Measurements from ENCODE around the gene ADAMTS15.

Gene ADAMTS15

DNA sequence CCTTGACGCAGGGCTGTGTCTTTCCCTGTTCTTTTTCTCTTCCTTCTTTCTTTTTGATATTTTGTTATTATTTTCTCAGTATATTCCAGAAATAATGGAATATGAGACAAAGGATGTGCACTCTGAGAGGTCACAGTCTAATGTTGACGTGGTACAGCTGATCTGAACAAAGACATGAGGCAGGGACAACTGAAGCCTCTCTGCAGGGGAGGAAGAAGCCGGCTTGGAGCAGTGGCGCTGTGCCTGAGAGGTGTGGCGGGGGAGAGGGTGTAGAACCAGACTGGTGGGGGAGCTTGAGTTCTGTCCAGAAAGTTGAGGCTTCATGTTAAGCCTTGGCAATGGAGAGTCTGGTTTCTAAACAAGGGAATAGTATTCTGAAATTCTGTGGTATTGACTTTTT, 34.7 kb downstream of the ADAMTS15 start:
- no peak overlapping the region for H3K4me3 ChIP-seq (ENCODE audit: low read depth, low read length)
- no peak overlapping the region for H3K9ac ChIP-seq
- H2AFZ ChIP-seq: no peak overlapping the region
- TF ChIP-seq, protein P1, sequence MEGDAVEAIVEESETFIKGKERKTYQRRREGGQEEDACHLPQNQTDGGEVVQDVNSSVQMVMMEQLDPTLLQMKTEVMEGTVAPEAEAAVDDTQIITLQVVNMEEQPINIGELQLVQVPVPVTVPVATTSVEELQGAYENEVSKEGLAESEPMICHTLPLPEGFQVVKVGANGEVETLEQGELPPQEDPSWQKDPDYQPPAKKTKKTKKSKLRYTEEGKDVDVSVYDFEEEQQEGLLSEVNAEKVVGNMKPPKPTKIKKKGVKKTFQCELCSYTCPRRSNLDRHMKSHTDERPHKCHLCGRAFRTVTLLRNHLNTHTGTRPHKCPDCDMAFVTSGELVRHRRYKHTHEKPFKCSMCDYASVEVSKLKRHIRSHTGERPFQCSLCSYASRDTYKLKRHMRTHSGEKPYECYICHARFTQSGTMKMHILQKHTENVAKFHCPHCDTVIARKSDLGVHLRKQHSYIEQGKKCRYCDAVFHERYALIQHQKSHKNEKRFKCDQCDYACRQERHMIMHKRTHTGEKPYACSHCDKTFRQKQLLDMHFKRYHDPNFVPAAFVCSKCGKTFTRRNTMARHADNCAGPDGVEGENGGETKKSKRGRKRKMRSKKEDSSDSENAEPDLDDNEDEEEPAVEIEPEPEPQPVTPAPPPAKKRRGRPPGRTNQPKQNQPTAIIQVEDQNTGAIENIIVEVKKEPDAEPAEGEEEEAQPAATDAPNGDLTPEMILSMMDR (IDR thresholded peaks at IDR 0.05): no peak
- H3K79me2 ChIP-seq: no peaks in the 10 kb centered on the region
- H3K4me2 ChIP-seq (ENCODE audit: low read length): no peak overlapping the region
- no peaks in the 10 kb centered on the region for H3K27me3 ChIP-seq (ENCODE audit: control insufficient read depth, insufficient read depth, low read length)
- H3K9me3 ChIP-seq (ENCODE audit: control insufficient read depth, low read length): no peaks in the 10 kb centered on the region
- H3K36me3 ChIP-seq (ENCODE audit: control insufficient read depth, insufficient read depth, low read length): no peaks in the 10 kb centered on the region
- peaks cover 2% of the 10 kb centered on the region for H3K4me1 ChIP-seq
- no peak overlapping the region for H3K27ac ChIP-seq

DNA sequence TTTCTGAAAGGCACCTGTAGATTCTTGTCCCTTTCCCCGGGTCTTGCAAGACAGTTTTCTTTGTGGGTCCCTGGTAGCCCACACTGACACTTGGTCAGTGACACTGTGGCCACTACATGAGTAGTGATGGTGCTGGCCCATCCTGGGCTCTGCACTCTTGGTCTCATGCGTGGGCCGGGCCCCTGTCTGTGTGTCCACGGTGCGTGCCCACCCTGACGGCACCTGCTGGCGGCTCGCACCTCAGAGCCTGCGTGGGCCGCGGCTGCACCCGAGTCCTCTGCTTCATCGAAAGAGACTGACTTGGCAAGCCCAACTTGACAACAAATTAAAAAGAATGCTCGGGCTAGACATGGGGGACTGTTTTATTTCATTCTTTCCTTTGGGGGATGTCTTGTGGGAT, 37.5 kb downstream of the ADAMTS15 start:
- H3K36me3 ChIP-seq (ENCODE audit: control insufficient read depth, insufficient read depth, low read length): no peaks in the 10 kb centered on the region
- H3K4me1 ChIP-seq: no peaks in the 10 kb centered on the region

DNA sequence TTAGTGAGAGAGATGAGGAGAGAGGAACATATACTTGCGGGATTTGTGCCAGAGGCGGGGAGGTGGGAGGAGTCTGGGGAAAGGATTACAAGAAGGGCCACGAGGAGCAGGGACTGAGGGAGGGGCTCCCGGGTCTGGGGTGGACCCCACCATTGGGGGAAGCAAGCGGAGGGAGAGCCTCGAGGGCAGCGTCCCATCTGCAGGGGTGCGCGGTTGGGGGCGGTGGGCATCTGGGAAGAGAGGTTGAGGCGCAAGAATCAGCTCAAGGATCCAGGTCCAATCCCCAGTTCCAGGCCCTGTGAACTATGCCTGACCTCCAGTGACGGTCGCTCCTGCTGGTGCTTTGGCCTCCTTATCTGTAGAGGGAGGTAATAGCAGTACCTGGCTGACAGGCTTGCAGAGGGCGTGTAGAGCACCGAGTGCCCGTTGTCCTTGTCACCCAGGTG, 38.0 kb downstream of the ADAMTS15 start:
- no peak overlapping the region for H3K27ac ChIP-seq
- H3K9ac ChIP-seq: no peak overlapping the region
- no peaks in the 10 kb centered on the region for H3K27me3 ChIP-seq (ENCODE audit: control insufficient read depth, insufficient read depth, low read length)
- no peak overlapping the region for H3K4me3 ChIP-seq (ENCODE audit: low read depth, low read length)
- no peaks in the 10 kb centered on the region for H3K36me3 ChIP-seq (ENCODE audit: control insufficient read depth, insufficient read depth, low read length)
- no peaks in the 10 kb centered on the region for H3K4me1 ChIP-seq
- no peak overlapping the region for H3K4me2 ChIP-seq (ENCODE audit: low read length)
- H3K79me2 ChIP-seq: no peaks in the 10 kb centered on the region
- no peak overlapping the region for H2AFZ ChIP-seq
- TF ChIP-seq, protein P1 (IDR thresholded peaks at IDR 0.05): no peak
- H3K9me3 ChIP-seq (ENCODE audit: control insufficient read depth, low read length): no peaks in the 10 kb centered on the region

More for the DNA sequence above, 37.5 kb downstream of the ADAMTS15 start:
- Histone ChIP-seq H3K9me3 (ENCODE audit: control insufficient read depth, low read length) (no peaks in the 10 kb centered on the region), H3K4me2 (ENCODE audit: low read length) (no peak overlapping the region), H3K4me3 (ENCODE audit: low read depth, low read length) (no peak overlapping the region), H3K79me2 (no peaks in the 10 kb centered on the region), H2AFZ (no peak overlapping the region), H3K27me3 (ENCODE audit: control insufficient read depth, insufficient read depth, low read length) (no peaks in the 10 kb centered on the region), H3K9ac (no peak overlapping the region), H3K27ac (no peak overlapping the region)
- TF ChIP-seq, protein P1 (IDR thresholded peaks at IDR 0.05): no peak

DNA sequence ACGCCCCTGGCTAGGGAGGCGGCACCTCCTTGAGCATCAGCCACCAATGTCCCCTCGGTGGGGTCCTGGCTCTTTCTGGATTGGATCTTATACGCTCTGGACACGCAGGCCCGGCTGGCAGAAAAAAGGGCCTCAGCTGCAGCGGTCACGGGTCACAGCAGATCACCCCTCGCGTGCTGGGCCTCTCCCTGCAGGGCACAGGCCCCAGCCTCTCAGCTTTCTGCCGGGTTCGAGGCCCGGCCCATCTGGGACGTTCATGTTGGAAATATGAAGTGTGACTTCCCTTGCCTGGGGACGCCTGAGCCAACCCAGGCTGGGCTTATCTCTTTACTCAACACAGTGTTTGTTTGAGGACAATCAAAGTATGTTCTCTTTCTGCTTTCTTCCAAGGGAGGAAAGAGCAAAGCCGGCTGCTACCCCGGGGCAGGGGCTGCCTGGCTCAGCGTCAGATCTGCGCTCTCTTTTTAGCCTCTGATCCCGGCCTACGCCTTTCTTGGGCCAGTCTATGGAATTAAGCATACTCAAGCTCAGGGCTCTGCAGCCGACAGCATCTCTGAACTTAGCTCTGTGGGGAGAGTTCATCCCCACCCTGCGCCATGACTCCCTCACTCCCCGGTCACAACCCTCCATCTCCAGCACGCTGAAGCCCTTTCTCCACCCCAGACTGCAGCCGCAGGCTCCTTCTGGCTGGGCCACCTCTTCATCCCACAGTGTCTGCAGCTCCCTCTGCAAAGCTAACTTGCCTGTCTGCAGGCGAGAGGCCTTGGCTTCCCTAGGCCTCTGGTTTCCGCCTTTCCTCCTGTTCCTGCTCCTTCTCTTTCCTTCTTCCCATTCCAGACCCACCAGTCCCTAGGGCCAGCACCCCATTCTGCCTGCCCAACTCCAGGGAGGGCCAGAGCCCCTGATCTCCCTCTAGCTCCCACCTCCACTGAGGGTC, 38.8 kb downstream of the ADAMTS15 start:
- Histone ChIP-seq H3K36me3 (ENCODE audit: control insufficient read depth, insufficient read depth, low read length) (no peaks in the 10 kb centered on the region), H3K27ac (no peak overlapping the region), H3K79me2 (no peaks in the 10 kb centered on the region), H2AFZ (no peak overlapping the region), H3K9me3 (ENCODE audit: control insufficient read depth, low read length) (no peaks in the 10 kb centered on the region), H3K27me3 (ENCODE audit: control insufficient read depth, insufficient read depth, low read length) (no peaks in the 10 kb centered on the region), H3K4me1 (no peaks in the 10 kb centered on the region), H3K9ac (no peak overlapping the region), H3K4me3 (ENCODE audit: low read depth, low read length) (no peak overlapping the region), H3K4me2 (ENCODE audit: low read length) (no peak overlapping the region)
- TF ChIP-seq, protein P1 (IDR thresholded peaks at IDR 0.05): no peak

Data from parathyroid adenoma (tissue), 2 donors.